ENCODE measurements around the gene PRR15L.

The PRR15L gene

DNA sequence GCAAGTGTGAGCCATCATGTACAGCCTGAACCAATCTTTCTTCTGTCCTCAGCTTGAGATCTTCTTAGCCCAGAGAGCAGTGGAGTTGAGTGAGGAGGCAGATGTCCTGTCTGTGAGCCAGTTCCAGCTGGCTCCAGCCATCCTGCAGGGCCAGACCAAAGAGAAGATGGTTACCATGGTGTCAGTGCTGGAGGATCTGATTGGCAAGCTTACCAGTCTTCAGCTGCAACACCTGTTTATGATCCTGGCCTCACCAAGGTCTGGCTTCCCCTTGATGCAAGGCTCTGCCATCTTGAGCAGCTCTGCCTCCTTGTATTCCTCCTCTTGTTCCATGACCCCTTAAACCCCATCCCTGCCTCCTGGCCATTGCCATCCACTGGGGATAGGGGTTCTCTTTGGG, 22.9 kb upstream of the PRR15L start:
- H3K4me3 ChIP-seq (ENCODE audit: low read length) = no peak overlapping the region
- no peak for DNase-seq (ENCODE audit: low read depth)
- TF ChIP-seq, protein P1, sequence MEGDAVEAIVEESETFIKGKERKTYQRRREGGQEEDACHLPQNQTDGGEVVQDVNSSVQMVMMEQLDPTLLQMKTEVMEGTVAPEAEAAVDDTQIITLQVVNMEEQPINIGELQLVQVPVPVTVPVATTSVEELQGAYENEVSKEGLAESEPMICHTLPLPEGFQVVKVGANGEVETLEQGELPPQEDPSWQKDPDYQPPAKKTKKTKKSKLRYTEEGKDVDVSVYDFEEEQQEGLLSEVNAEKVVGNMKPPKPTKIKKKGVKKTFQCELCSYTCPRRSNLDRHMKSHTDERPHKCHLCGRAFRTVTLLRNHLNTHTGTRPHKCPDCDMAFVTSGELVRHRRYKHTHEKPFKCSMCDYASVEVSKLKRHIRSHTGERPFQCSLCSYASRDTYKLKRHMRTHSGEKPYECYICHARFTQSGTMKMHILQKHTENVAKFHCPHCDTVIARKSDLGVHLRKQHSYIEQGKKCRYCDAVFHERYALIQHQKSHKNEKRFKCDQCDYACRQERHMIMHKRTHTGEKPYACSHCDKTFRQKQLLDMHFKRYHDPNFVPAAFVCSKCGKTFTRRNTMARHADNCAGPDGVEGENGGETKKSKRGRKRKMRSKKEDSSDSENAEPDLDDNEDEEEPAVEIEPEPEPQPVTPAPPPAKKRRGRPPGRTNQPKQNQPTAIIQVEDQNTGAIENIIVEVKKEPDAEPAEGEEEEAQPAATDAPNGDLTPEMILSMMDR (conservative IDR thresholded peaks at IDR 0.05; ENCODE audit: low read depth, low read length) = no peak

DNA sequence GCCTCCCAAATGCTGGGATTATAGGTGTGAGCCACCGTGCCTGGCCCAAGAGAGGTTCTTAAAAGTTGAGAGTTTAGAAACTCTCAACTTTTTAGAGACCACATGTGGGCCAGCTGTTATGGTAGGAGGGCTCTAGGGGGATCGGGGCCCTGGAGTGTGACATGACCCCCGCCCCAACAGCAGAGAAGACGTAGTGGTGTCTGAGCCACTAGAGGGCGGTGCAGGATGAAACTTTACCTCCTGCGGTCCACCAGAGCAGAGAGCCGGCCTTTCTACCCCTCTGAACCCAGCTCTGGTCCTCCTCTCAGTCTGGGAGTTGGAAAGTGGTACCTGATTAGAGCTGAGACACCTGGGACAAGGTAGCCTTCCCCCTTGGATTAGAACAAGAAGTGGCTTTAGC, 20.6 kb upstream of the PRR15L start:
- TF ChIP-seq, protein P1 (conservative IDR thresholded peaks at IDR 0.05; ENCODE audit: low read depth, low read length) = peak; percentile 78
- no peak for DNase-seq (ENCODE audit: low read depth)

DNA sequence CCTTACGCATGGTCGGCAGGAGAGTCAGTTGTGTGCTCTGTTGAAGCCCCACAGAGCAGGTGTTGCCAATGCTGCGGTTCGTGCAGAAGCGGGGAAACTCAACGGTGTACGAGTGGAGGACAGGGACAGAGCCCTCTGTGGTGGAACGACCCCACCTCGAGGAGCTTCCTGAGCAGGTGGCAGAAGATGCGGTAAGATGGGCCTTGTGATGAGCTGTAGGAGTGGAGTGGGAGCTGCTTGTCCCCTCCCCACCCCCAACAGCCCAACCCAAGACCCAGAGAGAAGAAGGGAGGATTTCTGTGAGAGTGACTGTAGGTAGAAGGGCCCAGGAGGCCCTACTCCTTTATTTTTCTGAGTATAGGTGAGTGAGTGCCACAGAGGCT, 18.1 kb upstream of the PRR15L start:
- no peak overlapping the region for H3K4me3 ChIP-seq (ENCODE audit: low read length)
- TF ChIP-seq, protein P1 (conservative IDR thresholded peaks at IDR 0.05; ENCODE audit: low read depth, low read length) = no peak

More for the DNA sequence above, 20.6 kb upstream of the PRR15L start:
- H3K4me3 ChIP-seq (ENCODE audit: low read length) = no peak overlapping the region

GRCh38 chr17:47975189-47975822, 17.6 kb upstream of the PRR15L start:
- TF ChIP-seq, protein P1 (conservative IDR thresholded peaks at IDR 0.05; ENCODE audit: low read depth, low read length) = peak; percentile 2
- DNase-seq (ENCODE audit: low read depth) = no peak
- H3K4me3 ChIP-seq (ENCODE audit: low read length) = no peak overlapping the region

More for the DNA sequence above, 18.1 kb upstream of the PRR15L start:
- DNase-seq (ENCODE audit: low read depth) = no peak

- TF ChIP-seq, protein P1 (conservative IDR thresholded peaks at IDR 0.05; ENCODE audit: low read depth, low read length) = no peak
- DNase-seq (ENCODE audit: low read depth) = no peak
- H3K4me3 ChIP-seq (ENCODE audit: low read length) = no peak overlapping the region
These were observed 15.9 kb upstream of the PRR15L start for GRCh38 chr17:47973541-47973940.

DNA sequence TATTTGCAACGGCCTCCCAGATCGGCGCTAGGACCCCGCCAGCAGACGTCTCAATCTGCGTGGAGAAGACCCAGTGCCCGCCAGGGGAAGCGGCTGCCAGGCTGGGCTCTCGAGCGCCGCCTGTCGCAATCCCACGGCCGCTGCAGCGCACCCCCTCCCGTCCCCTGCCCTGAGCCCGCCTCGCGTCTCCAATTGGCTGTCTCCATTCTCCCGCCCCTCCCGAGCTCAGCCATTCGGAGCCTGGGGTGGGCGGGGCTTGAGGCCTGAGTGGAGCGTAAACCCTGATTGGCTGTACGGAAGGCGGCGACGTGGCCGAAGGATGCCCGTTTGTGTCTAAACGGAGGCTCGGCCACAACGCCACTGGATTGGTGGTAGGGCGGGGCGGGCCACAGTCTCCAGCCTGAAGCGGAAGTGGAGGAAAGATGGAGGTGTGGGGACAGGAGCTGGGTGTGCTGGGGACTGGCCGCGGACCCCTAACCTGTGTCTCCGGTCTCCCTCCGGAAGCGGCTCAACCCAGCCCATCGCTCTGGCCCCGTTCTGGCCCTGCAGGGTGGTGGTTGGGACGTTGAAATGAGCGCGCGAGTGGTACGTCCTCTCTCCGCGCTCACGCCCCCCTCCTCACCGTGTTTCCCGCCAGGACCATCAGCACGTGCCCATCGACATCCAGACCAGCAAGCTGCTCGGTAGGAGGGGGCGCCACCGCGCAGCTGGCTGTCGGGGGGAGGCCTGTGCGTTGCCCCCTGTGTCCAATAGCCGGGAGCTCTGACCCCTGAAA, 13.2 kb upstream of the PRR15L start, which contains the start of gene CDK5RAP3:
Gene CDK5RAP3, plus strand, starts transcription at position 389 of the 775 bp plus-strand sequence. Its CDS starts 34 bp downstream, at position 423.
- peak within 1 kb of the TSS; percentile 89 for H3K4me3 ChIP-seq (ENCODE audit: low read length)
- TF ChIP-seq, protein P1 (conservative IDR thresholded peaks at IDR 0.05; ENCODE audit: low read depth, low read length) = peak; percentile 82
- peak; percentile 96 for DNase-seq (ENCODE audit: low read depth)

Data from retinal pigment epithelial cell (primary cell).